Superior temporal gyrus (tissue), 1 donor: ENCODE measurements around the gene TMEM119.
"Not testable (repeated sequence)": the region's sequence is repeated elsewhere in the genome, so short reads cannot be mapped to it uniquely, and the experiment has no call there.

Source experiments
- DNase-seq: peaks from one replicate; pipeline ENCODE4 v3.0.0-alpha.2; 2016; ENCODE audit errors: extremely low spot score

Gene TMEM119

GRCh38 chr12:108635201-108635996, 37.5 kb upstream of the TMEM119 start:
- DNase-seq: no peak

DNA sequence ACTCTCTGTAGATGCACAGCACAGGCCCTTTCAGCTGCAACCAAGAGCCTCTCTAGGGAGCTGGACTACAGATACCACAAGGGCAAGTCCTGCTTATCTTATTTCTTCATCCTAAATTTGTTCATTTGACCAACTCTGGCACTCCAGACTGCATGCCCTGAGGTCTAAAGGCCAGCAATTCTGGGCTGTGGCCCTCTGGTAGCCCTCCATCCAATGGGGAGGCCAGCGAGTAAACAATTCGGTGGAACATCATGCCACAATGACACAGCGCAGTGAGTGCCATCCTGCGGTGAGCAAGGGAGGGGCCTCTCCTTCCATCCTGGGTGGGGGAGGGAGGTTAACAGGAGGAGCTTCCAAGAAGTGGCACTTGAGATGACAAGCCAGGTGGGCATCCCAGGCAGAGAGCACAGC, 36.5 kb upstream of the TMEM119 start:
- DNase-seq: no peak

DNA sequence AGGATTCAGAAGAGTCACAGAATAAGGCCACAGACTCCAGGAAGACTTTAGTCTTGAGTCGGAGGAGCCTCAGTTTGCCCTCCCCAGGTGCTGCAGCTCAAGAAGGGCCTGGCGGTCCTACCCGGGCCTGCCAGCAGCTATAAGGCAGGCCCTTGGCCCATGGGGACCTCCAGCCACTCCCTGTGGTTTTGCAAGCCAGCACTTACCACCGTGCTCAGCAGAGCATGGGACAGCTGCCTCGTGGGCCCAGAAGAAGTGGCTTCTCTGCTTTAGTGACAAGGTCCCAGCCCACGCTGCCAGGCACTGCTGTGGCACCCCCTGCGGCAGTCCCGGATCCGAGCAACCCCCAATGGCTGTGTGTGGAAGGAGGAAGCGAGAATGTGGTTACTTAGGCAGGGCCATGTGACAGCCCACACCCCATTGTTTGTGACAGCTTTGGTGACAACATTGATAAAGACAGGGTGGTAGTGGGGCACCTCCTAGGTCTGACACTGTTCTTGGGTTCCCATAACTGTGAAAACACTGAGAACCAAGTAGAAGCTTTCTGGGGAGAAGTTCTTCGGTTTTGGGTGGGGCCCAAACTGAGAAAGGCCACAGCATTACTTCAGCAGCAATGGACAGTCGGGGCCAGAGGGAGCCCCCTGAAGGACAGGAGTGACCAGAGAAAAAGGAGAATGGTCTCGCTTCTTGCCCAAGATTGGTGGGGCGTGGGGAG, 35.8 kb upstream of the TMEM119 start, which contains the start of gene SELPLG:
Gene SELPLG (minus strand): TSS at position 361 of the 715 bp plus-strand sequence. CDS start 9,587 bp downstream, outside the sequence.
- no peak for DNase-seq

- no peak for DNase-seq
These were observed 35.2 kb upstream of the TMEM119 start for GRCh38 chr12:108633081-108633533.

DNA sequence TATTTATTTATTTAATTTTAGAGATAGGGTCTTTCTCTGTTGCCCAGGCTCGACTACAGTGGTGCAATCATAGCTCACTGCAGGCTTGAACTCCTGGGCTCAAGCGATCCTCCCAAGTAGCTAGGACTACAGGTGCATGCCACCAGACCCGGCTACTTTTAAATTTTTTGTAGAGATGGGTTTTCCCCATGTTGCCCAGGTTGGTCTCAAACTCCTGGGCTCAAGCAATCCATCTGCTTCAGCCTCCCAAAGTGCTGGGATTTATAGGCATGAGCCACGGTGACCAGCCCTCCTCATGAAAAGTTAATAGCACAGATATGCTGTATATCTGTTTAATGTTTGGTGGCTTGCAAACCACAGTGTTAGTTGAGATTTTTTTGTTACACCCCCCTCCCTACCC, 33.4 kb upstream of the TMEM119 start:
- DNase-seq: not testable (repeated sequence)

DNA sequence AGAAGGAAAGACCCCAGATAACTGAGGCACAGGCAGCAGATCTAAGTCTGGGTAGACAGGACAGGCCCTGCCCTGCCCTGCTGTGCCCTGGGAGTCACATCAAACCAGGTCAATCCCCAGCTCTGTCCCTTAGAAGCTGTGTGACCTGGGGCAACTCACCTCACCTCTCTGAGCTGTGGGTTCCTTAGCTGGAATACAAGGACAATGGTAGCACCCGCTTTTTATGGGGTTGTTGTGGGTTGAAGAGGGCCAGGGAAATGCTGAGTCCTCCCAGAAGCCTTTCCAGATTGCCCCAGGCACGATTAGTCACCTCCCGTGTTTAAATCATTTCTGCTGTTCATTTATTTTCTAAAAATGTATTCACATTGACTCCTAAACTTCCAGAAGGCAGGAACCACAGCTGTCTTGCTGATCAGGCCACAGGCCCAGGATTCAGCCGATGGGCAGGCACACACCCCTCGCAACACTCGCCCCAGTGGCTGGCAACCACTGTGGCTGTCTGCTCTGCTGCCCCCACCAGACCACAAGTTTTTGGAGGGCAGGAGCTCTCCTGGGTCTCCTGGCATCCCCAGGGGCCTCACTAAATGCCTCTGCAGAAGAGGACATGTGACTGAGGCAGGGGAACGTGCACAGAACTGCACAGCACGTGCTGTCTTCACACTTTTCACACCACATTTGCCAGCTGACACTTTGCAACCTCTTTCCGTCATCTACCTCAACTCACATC, 32.8 kb upstream of the TMEM119 start:
- no peak for DNase-seq

DNA sequence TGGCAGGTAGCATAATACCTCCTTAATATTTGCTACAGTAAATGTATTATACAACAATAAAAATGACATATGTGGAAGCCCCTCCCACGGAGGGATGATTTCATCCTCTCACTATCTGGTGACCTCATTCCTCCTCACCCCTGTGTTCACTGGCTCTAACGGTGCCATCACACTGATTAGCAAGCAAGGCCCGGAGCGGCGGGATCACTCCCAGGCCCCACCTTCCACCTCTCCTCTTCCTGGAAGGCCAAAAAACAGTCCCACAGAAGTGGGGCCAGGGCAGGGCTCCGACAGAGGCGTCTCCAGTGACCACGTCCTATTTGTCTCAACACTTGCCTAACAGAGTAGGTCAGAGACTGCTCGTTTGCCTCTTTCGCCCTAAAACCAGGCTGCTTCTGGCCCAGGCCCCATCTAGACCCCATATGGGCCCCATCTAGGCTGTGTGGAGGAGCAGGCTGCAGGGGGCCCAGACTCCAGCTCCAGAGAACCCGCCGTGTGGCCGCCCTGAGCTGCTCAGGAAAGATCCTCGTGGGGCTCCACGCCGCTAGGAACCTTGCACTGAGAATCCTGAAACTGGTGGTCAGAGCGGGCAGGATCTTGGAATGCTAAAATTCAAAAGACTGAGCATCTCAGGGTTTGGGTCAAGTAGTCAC, 32.1 kb upstream of the TMEM119 start:
- DNase-seq: no peak

- no peak for DNase-seq
These were observed 31.3 kb upstream of the TMEM119 start for GRCh38 chr12:108629151-108629550.

DNA sequence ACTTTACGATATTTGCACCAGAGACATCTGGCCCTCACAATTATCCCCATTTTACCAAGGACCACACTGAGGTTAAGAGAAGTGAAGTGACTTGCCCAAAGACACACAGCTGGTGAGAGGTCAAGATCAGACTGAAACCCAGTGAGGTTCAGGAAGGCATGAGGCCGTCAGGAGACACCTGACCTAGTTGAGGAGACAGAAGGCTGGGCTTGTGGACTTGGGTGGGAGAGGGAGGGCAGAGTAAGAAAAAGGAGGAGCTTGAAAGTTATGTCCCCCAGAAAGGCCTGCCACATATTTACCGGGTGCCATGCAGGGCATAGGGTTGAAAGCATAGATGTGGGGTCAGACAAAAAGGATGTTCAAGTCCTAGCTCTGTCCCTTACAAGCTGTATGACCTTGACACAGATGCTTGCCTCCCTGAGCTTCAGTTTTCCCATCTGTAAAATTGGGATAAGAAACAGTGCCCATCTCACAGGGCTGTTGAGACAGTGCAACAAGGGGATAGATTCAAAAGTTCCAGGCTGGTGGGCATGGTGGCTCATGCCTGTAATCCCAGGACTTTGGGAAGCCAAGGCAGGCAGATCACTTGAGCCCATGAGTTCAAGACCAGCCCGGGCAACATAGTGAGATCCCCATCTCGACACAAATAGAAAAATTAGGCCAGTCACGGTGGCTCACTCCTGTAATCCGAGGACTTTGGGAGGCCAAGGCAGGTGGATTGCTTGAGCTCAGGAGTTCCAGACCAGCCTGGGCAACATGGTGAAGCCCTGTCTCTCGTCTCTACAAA, 29.4 kb upstream of the TMEM119 start:
- DNase-seq: no peak

DNA sequence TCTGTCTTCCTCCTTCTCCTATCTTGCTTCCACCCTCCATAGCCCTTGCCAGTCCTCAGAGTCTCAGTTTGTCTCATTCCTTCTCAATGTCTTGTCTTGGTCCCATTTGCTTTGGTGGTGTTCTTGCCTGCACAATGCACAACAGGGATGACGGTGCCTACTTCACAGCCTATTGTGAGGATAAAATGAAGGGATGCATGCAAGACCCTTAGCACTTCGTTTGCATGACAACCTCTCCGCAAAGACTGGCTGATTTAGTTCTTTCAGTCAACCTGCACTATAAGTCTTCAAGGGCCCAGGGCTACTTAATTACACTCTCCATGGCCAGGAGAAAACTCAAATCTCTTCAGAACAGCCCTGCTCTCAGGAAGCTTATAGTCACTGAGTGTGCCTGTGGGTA, 27.3 kb upstream of the TMEM119 start:
- DNase-seq: no peak

DNA sequence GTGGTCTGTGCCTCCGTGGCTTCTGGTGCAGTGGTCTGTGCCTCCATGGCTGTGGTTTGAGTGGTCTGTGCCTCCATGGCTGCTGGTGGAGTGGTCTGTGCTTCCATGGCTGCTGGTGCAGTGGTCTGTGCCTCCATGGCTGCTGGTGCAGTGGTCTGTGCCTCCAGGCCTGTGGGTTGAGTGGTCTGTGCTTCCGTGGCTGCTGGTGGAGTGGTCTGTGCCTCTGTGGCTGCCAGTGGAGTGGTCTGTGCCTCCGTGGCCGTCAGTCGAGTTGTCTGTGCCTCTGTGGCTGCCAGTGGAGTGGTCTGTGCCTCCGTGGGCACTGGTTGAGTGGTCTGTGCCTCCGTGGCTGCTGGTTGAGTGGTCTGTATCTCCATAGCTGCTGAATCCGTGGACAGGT, 25.7 kb upstream of the TMEM119 start:
- DNase-seq: no peak

GRCh38 chr12:108622921-108623514, 25.1 kb upstream of the TMEM119 start:
- DNase-seq: no peak

GRCh38 chr12:108622421-108622820, 24.5 kb upstream of the TMEM119 start:
- DNase-seq: no peak

- DNase-seq: no peak
These were observed 23.3 kb upstream of the TMEM119 start for GRCh38 chr12:108621161-108621560.

DNA sequence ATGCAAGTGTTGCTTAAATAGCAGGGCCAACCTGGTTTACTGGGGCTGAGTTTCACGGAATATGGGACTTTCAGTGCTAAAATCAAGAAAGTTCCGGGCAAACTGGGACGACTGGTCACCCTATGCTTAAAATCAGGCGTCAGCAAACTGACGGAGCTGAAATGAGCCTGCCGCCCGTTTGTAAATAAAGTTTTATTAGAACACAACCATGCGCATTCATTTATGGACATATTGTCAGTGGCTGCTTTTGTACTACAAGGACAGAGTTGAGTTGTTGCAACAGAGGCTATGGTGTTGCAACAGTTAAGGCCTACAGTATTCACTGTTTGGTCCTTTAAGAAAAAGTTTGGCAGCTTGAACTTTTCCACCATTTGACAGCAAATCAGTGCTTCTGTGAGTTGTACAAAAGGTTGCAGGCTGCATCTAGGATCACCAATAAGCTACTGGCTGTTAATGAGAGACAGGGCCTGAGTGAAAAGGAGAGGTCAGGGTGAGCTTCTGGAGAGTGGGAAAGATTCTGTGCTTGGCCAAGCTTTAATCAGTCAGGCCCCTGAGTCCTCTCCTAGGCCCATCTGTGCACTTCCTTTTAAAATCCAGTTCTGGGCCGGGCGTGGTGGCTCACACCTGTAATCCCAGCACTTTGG, 22.5 kb upstream of the TMEM119 start:
- DNase-seq: no peak

GRCh38 chr12:108619369-108620160, 21.7 kb upstream of the TMEM119 start:
- no peak for DNase-seq

- DNase-seq: not testable (repeated sequence)
These were observed 21.0 kb upstream of the TMEM119 start for GRCh38 chr12:108618953-108619274.

- DNase-seq: peak; percentile 89
These were observed 20.4 kb upstream of the TMEM119 start for GRCh38 chr12:108618079-108618952.
